NB4 (cell line): ENCODE data around the gene MBD6.
A peak's percentile ranks its signal among the peaks of the same experiment; 100 is the strongest.

ENCODE experiments used
- DNase-seq: peaks from one replicate; pipeline ENCODE4 v3.0.0; 2010; ENCODE audit warnings: low read depth
- H3K4me3 ChIP-seq: one replicate; pipeline ENCODE4 v1.5.1; 2011; ENCODE audit warnings: mild to moderate bottlenecking, low read depth, low read length, moderate library complexity
- CTCF ChIP-seq: IDR thresholded peaks from one replicate; pipeline ENCODE4 v1.5.1; 2012; ENCODE audit warnings: low read depth, low read length
- MYC ChIP-seq: IDR thresholded peaks from 2 replicates; pipeline ENCODE4 v1.6.1; 2011; ENCODE audit warnings: low read depth, low read length
- POLR2A ChIP-seq: IDR thresholded peaks from 2 replicates; pipeline ENCODE4 v1.6.1; 2011; ENCODE audit warnings: mild to moderate bottlenecking; ENCODE audit not compliant: insufficient read length; ENCODE audit errors: extremely low read depth
- TF ChIP-seq, protein P1 (sequence below): IDR thresholded peaks from 2 replicates; pipeline ENCODE4 v1.6.1; 2011; ENCODE audit warnings: low read depth, low read length

MBD6 gene

DNA sequence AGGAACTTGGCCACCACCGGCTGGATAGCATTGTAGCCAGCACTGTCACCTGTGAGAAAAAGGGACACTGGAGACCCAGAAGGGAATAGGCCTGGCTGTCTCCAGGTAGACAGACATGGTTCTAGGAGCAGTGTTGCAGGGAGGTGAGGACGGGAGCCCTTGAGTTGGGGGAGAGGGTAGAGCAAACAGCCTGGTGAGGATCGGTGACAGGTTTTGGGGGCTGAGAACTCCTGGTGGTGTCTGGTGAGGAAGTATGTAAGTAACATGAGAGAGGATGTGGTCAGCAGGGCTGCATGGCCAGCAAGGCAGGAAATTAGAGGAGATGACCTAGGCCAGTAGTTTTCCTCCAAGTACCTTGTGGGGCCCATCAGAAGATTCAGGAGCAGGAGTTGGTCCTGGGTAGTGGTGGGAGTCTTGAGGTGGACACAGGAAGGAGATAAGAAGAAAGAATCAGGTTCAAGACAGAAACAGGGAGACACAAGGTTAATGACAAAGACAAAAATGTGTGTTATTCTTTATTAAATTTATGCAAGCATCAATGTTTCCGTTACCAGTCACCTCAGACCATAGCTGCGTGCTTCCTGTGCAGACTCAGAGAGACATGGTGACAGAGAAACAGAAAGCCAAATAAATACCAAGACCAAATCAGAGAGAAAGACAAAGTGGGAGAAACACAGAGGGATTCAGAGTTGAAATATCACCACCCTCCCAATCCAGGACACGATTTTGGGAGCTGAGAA, 43.1 kb upstream of the MBD6 start, which contains the start of gene ARHGAP9:
Gene ARHGAP9, minus strand, starts transcription at position 491 of the 740 bp plus-strand sequence. Its CDS starts 460 bp downstream, at position 31.
- no peak within 1 kb of the TSS for H3K4me3 ChIP-seq
- no peak for TF ChIP-seq POLR2A
- no peak for TF ChIP-seq CTCF
- TF ChIP-seq, protein P1, sequence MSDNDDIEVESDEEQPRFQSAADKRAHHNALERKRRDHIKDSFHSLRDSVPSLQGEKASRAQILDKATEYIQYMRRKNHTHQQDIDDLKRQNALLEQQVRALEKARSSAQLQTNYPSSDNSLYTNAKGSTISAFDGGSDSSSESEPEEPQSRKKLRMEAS, result peak; percentile 25; the same call in 1 of the 2 replicates
- TF ChIP-seq MYC, result peak; percentile 65; the same call in 1 of the 2 replicates
- peak; percentile 74 for DNase-seq

- TF ChIP-seq POLR2A (no peak), CTCF (no peak), MYC (no peak)
- TF ChIP-seq, protein P1, result no peak
- no peak overlapping the region for H3K4me3 ChIP-seq
- DNase-seq, result peak; percentile 30
These were observed 41.0 kb upstream of the MBD6 start for GRCh38 chr12:57481671-57482070.

GRCh38 chr12:57483466-57483865, 39.2 kb upstream of the MBD6 start:
- TF ChIP-seq, protein P1, result no peak
- no peak for TF ChIP-seq MYC
- TF ChIP-seq CTCF, result no peak
- no peak for TF ChIP-seq POLR2A
- no peak overlapping the region for H3K4me3 ChIP-seq
- no peak for DNase-seq

DNA sequence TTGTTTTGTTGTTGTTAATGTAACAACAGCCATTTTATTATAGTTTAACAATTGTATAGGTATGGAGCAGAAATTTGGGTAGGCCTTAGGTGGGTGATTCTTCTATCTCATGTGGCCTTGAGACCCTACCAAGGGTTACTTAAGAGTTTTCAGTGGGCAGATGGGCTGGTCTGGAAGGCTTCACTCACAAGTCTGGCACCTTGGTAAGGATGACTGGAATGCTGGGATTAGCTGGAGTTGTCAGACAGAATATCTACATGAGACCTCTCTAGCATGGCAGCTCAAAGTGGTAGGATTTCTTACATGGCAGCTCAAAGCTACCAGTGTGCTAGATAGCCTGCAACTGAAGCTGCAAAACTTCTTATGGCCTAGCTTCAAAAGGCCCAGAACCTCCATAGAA, 36.9 kb upstream of the MBD6 start:
- H3K4me3 ChIP-seq, result no peak overlapping the region
- TF ChIP-seq CTCF (no peak), POLR2A (no peak), MYC (no peak)
- TF ChIP-seq, protein P1, result no peak
- no peak for DNase-seq

GRCh38 chr12:57487055-57487596, 35.5 kb upstream of the MBD6 start:
- no peak overlapping the region for H3K4me3 ChIP-seq
- TF ChIP-seq POLR2A (no peak), MYC (no peak), CTCF (no peak)
- TF ChIP-seq, protein P1, result no peak
- no peak for DNase-seq
